Left cardiac atrium (tissue), 4 donors: Measurements from ENCODE around the gene NCKAP5. TPM values are rescaled to one million over a fixed set of nuclear protein-coding genes. Genes with fewer than 3 reads are reported as not detected.

ENCODE experiments used
- ATAC-seq, 2 donors: fragments of 200-7000 bp; cut with Tn5 transposase; one replicate each; pipeline ENCODE4 v1.9.1; 2020; ENCODE audit warnings: mild to moderate bottlenecking in 2 of 2, moderate library complexity in 2 of 2
- DNase-seq: peaks from one replicate; pipeline ENCODE4 v3.0.0-alpha.2; 2020
- intact Hi-C, 2 donors: fragments of 100-400 bp; cut with DNase I; formaldehyde crosslinking; loops; one replicate each; pipeline versions ENCODE4 v1.14.1 to v1.15.1; 2022 to 2023
- total RNA-seq, 2 donors: library from RNA; stranded (reverse); fragmentation: NEBNext Ultra II Directional; extraction: Animal tissue kit (Norgen Biotek cat#: 25700); gene quantifications; one replicate each; pipeline ENCODE4 v1.2.1, GENCODE V29; 2021
- donor health status: DM: no; HTN: yes; CAD: no.
- donor health status: DM: no; HTN: yes; CAD: no; lungs with severe emphysema.
- donor health status: DM: yes; HTN: yes; CAD: no.
- donor health status: Dilated cardiomyopathy.

Gene NCKAP5
- total RNA-seq, 2 donors from 2014 or later, result 5.8 to 6.2 TPM

DNA sequence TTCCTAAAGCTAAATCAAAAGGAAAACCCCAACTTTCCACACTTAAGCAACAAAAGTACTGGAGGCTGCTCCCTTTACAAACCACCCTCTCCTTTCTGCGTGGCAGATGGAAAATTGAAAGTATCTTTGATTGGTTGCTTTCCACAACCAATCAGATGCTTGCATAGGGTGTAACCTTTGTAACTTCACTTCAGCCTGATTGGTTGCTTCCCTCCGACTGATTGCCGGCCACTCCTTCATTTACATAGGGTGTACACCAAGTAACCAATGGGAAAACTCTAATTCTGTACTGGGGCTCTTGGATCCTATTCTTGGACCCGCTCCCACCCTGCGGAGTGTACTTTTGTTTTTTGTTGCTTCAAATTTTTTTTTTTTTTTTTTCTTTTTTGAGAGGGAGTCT lies 297.7 kb downstream of the NCKAP5 start:
- DNase-seq (no peak), ATAC-seq (no peak)
- intact Hi-C loops, result no loop called here

DNA sequence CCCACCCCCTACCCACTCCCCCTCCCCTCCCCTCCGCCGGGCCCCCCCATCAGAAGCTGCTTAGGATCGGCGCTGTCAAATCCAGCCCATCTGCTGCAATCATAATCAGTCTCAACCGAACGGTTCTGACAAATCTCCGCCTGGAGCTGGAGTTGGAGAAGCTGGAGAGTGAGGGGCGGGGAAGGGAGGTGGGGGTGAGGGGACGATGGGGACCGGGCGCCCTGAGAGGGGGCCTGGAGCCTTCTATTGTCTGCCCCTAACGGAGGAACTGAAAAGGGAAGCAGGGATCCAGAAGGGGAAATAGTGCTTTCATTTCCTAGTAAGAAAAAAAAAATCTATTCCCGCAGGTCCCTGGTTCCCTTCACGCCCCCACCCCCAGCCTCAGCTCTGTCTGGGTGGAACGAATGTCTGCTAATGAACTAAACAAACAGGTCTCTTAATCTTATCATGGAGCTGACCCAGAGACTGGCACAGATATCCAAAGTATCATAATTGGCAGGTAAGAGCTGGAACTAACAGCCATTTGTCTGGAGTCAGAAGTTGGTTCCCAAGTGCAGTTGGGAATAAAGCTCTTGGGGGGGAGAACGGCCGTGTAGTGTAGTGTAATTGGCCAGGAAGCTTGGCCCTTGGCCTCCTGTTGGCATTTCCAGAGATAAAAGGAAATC lies 301.2 kb downstream of the NCKAP5 start:
- ATAC-seq, result no peak
- intact Hi-C loops, result loop anchor here in 1 of 2 donors (10.0 kb wide), 1 partner anchor 298 kb away; the partner anchor contains the start of gene NCKAP5
- no peak for DNase-seq

- intact Hi-C loops, result loop anchor here in 1 of 2 donors (10.0 kb wide), 1 partner anchor 299 kb away; the partner anchor contains the start of gene NCKAP5
- ATAC-seq (peak; percentile 52 to 54), DNase-seq (peak; percentile 21)
Observed at GRCh38 chr2:133266041-133266925, 302.0 kb downstream of the NCKAP5 start.

GRCh38 chr2:133265432-133265949 lies 302.8 kb downstream of the NCKAP5 start:
- DNase-seq (peak; percentile 39), ATAC-seq (peak; percentile 58 to 79)
- intact Hi-C loops, result loop anchor here in 1 of 2 donors (10.0 kb wide), 1 partner anchor 299 kb away; the partner anchor contains the start of gene NCKAP5

GRCh38 chr2:133264989-133265401 lies 303.3 kb downstream of the NCKAP5 start:
- DNase-seq (no peak), ATAC-seq (no peak)
- intact Hi-C loops, result loop anchor here in 1 of 2 donors (10.0 kb wide), 1 partner anchor 300 kb away; the partner anchor contains the start of gene NCKAP5

- no peak for DNase-seq
- no peak for ATAC-seq
- intact Hi-C loops, result loop anchor here in 1 of 2 donors (10.0 kb wide), 1 partner anchor 302 kb away; the partner anchor contains the start of gene NCKAP5
Observed at GRCh38 chr2:133262893-133263292, 305.4 kb downstream of the NCKAP5 start.

GRCh38 chr2:133255360-133255759 lies 312.9 kb downstream of the NCKAP5 start:
- intact Hi-C loops, result no loop called here
- no peak for DNase-seq
- no peak for ATAC-seq

- no peak for DNase-seq
- intact Hi-C loops, result no loop called here
- no peak for ATAC-seq
Observed at GRCh38 chr2:133253793-133254192, 314.5 kb downstream of the NCKAP5 start.

GRCh38 chr2:133252780-133253355 lies 315.4 kb downstream of the NCKAP5 start:
- intact Hi-C loops, result no loop called here
- no peak for ATAC-seq

GRCh38 chr2:133249362-133249761 lies 318.9 kb downstream of the NCKAP5 start:
- ATAC-seq (no peak), DNase-seq (no peak)
- intact Hi-C loops, result loop anchor here in 1 of 2 donors (1.0 kb wide), 1 partner anchor 12 kb away; no protein-coding TSS in a partner anchor

More at GRCh38 chr2:133252780-133253355, 315.4 kb downstream of the NCKAP5 start:
- no peak for DNase-seq

- DNase-seq (peak; percentile 20), ATAC-seq (peak; percentile 73 to 77)
- intact Hi-C loops, result no loop called here
Observed at GRCh38 chr2:133248264-133248663, 320.0 kb downstream of the NCKAP5 start.

DNA sequence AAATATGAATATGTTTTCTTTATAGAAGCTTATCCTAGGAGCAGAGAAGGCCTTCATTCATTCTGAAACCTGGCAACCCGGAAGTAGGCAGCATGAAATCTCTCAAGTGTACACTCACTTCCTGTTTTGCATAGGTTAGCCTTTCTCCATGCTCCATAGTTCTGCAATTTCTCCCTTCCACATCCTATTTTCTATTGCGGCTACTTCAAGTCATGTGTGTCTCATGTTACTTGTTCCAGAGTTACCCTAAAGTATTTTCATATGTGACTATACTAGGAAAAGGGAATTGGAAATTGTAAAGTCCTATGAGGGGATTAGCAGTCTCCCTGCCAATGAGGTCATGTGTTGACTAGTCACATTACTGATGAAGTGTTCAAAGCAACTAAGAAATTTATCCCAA lies 320.6 kb downstream of the NCKAP5 start:
- intact Hi-C loops, result no loop called here
- peak in 1 of 2 donors; percentile 59 for ATAC-seq

DNA sequence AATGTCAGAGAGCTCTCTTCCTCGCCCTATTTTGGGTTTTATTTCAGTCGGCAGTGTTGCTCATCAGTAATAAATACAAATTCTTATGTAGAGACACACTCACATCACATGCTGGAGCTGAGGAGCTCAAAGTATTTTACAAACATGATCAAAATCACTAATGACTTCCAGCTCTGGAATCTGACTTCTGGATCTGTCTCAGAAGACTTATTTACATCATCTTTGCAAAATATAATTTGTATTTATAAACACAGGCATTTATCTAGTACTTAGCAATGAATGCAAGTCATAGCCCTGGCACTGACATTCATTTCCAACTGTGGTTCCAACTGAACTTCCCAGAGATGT lies 327.1 kb downstream of the NCKAP5 start:
- ATAC-seq (no peak), DNase-seq (no peak)
- intact Hi-C loops, result no loop called here

More for the DNA sequence above, 320.6 kb downstream of the NCKAP5 start:
- DNase-seq, result no peak

DNA sequence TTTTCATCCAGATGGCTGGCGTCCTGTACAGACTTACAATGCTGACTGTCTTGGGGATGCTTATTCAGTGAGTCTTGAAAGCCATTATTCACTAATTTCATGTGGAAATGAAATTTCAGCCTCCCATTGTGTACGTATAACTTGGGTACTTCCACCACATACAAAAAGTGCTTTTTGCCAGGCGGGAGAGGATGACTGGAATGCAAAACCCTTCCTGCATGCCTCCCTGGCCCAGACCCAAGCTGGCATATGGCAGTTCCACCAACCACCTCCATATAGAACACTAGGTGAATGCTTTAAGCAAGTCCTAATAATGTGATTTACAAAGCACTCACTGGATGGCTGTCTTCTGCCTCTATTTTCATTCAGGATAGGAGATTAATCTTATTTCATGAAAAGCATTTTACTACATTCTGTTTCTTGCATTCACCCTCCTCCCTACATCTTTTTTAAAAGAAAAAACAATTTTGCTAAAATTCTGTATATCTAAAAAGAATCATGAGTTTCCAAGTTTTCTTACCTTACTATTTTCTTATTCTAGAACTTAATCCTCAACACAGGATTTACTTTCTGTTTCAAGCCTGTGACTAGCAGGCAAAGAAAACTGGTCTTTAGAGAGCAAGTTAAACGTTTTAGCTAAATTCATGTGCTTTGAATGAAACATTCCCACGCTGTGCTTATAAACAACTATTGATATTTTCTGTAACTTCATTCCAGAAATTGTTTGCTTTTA lies 327.6 kb downstream of the NCKAP5 start:
- DNase-seq, result no peak
- intact Hi-C loops, result no loop called here
- ATAC-seq, result no peak

DNA sequence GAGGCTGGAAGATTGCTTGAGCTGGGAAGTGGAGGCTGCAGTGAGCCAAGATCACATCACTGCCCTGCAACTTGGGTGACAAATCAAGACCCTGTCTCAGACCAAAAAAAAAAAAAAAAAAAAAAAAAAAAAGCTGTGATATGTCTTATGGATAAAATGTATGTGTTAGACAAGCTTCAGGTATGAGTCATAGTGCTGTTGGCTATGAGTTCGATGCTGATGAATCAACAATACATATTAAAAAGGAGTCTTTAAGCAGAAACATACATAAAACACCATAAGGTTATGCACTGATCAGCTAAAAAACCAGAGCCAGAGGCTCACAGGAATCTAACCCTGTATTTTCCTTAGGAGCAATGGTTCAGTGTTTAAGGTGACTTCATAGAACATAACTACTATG lies 332.3 kb downstream of the NCKAP5 start:
- ATAC-seq, result no peak
- no peak for DNase-seq
- intact Hi-C loops, result no loop called here

GRCh38 chr2:133232556-133232955 lies 335.7 kb downstream of the NCKAP5 start:
- intact Hi-C loops, result no loop called here
- ATAC-seq (peak in 1 of 2 donors; percentile 24), DNase-seq (no peak)

DNA sequence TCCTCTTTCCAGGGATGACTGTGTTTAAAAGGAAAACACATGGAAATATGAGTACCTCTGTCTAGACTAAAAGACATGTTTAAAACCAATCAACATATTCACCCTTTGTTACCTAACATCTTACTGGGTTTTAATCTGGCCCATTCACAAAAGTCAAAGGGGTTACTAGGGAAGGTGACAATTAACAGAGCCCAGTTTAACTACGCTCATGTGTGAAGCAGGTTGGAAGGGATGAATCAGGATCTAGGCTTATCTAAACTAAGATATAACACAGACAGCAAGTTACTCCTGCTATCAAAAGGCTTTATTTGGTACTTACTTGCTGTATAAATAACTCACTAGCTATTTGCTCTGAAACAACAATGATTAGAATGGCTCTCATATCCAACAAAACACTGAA lies 337.0 kb downstream of the NCKAP5 start:
- intact Hi-C loops, result no loop called here
- DNase-seq, result no peak
- peak in 1 of 2 donors; percentile 24 for ATAC-seq

GRCh38 chr2:133229974-133230373 lies 338.3 kb downstream of the NCKAP5 start:
- ATAC-seq (no peak), DNase-seq (no peak)
- intact Hi-C loops, result no loop called here

DNA sequence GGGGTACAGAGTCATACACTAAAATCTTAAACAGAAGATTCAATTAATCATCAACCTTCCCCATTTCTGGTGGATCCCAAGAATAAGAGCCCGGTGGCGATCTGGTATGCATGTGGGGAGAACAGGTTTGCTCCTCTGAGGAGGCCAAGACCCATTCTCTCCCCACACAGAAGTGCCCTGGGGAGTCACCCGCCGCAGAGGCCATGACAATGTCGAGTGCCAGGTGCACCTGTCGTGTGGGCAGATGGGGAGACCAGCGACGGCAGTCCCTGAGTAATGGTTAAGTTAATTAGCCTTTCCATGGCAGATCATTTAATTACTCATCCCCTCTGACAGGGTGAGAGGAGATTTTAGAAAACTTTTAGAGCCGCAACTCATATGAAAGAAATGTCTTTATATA lies 345.0 kb downstream of the NCKAP5 start:
- intact Hi-C loops, result no loop called here
- no peak for ATAC-seq
- no peak for DNase-seq
